Measurements from ENCODE around the gene SENP2.
"Not testable (repeated sequence)": the region's sequence is repeated elsewhere in the genome, so short reads cannot be mapped to it uniquely, and the experiment has no call there.

Gene SENP2

DNA sequence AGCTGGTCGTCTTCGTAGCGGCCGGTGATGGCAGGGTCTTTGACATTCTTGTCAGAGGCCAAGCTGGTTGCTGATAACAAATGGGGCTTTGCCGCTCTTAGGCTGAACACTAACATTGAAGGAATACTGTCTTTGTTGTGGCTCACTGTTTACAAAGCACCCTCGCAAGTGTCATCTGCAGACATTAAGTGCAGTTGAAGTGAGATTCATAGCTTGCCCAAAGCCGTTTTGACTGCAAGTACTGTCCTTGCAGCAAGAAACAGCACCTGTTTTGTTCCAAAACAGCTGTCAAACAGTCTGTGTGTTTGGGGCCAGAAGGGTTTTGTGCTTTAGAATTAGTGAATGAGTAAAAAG lies 568 bp downstream of the SENP2 start:
- no peak for DNase-seq (ENCODE audit: low spot score)

GRCh38 chr3:185594073-185594472 lies 8.0 kb downstream of the SENP2 start:
- no peak for DNase-seq (ENCODE audit: low spot score)

- no peak for DNase-seq (ENCODE audit: low spot score)
These were observed 9.4 kb downstream of the SENP2 start for GRCh38 chr3:185595526-185595925.

DNA sequence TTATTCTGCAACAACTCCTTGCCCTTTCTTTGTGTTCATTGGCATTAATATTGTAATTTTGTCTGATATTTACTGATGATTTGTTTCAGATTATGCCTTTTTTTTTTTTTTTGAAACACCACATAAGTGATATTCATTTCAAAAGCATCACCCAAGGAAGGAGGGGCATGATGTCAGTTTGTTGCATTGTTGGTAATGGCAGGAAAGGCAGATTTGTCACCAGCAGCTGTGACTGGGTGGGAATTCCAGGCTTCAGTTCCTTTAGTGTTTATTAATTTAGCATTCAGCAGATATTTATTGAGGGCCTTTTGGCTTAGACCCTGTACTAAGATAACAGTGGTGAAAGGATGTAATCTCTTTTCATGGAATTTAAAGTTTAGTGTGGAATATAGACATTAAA lies 19.5 kb downstream of the SENP2 start:
- DNase-seq (ENCODE audit: low spot score), result no peak

DNA sequence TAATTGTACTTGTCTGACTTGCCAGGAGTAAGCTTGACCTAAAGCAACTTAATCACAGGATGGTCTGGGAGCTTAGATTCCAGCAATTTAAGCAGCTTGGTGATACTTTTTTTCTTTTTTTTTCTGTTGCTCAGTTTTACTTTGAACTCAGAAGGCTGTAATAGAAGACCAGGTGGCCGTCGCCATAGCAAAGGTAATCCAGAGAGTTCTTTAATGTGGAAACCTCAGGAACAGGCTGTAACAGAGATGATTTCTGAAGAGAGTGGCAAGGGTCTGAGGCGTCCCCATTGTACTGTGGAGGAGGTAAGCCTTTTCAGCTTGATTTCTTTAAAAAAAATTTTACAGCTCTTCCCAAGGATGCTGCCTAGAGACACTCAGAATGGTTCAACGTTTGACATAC lies 20.1 kb downstream of the SENP2 start:
- no peak for DNase-seq (ENCODE audit: low spot score)

DNA sequence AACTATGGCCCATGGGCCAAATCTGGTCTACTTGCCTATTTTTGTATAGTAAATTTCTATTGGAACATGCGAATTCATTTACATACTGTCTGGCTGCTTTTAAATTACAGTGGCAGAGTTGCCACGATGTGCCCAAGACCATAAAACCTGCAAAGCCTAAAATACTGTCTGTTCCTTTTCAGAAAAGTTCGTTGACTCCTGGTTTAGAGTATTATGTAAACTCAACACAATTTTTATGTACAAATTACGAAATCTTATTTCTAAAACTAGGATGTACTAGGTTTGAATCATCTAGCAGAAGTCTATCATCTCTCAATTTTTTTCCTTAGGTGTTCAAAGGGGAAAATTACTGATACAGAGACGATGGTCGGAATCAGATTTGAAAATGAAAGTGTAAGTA lies 26.9 kb downstream of the SENP2 start:
- no peak for DNase-seq (ENCODE audit: low spot score)

GRCh38 chr3:185623939-185624665 lies 38.0 kb downstream of the SENP2 start:
- no peak for DNase-seq (ENCODE audit: low spot score)

DNA sequence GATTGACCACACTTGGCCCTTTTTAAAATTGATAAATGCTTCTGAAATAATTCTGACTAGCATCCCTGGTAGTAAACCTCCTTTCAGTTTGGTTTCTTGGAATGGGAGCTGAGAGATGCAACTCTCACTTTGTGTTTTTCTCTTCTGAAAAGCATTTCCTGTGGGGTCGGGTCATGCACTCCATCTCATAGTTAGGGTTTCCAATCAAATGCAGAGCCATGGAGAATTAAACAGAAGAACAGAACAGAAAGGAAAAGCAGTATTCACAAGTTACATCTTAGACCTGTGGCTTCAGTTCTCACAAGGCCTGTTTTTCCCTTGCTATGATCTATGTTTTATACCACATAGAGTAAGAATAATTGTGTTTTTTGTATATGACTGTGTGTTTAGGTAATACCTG lies 39.7 kb downstream of the SENP2 start:
- no peak for DNase-seq (ENCODE audit: low spot score)

GRCh38 chr3:185629554-185630181 lies 43.6 kb downstream of the SENP2 start:
- DNase-seq (ENCODE audit: low spot score), result no peak

- DNase-seq (ENCODE audit: low spot score), result no peak
These were observed 44.1 kb downstream of the SENP2 start for GRCh38 chr3:185630182-185630622.

- no peak for DNase-seq (ENCODE audit: low spot score)
These were observed 45.0 kb downstream of the SENP2 start for GRCh38 chr3:185631108-185631507.

DNA sequence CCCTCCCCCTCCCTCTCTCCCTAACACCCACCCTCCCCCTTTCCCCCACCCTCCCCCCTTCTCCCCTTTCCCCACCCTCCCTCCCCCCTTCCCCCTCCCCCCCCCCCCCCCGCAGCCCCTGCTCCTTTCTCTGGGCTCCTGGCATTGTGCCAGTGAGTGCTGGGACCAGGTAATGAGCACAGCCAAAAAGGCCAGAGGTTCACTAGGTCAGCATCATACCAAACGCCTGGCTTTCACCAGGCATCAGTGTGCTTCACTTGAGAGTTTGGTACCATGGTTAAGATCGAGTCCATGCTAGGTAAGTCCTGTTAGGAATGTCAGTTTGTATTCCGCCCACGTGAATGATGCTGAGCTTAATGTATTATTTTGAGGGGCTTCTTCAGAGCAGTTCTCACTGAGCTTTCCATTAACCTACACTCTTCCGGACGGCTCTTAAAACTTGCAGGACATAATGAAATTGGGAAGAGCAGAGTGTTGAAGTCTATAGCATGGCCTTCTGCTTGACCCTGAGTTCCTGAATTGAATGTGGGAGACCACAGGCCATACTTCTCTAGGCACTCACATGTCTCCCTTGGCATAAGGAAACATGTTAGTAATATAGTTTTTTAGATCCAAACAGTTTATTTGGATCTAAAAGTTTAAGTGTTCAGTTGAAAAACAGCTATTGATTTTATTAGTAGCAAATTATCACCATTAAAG lies 45.6 kb downstream of the SENP2 start:
- no peak for DNase-seq (ENCODE audit: low spot score)

- DNase-seq (ENCODE audit: low spot score), result no peak
These were observed 46.9 kb downstream of the SENP2 start for GRCh38 chr3:185632996-185633395.

DNA sequence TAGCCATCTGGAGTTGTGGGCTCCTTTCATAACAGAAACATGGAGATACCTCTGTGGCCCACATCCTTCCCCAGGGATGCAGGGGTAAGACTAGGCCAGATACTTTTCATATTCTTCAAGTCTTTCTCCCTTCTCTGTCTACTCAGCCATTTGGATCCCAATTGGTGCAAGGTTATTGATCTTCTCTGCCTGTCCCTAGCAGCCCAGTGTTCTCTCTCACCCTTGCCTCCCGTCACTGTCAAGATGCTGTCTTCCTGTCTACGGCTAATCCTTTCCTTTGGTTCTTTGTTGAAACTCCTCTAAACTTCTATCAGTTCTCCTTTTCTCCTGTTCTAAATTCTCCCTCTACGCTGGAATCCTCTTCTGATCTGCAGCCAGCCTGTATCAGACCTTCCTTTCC lies 51.3 kb downstream of the SENP2 start:
- DNase-seq (ENCODE audit: low spot score), result no peak

GRCh38 chr3:185638651-185639050 lies 52.6 kb downstream of the SENP2 start:
- not testable (repeated sequence) for DNase-seq (ENCODE audit: low spot score)

DNA sequence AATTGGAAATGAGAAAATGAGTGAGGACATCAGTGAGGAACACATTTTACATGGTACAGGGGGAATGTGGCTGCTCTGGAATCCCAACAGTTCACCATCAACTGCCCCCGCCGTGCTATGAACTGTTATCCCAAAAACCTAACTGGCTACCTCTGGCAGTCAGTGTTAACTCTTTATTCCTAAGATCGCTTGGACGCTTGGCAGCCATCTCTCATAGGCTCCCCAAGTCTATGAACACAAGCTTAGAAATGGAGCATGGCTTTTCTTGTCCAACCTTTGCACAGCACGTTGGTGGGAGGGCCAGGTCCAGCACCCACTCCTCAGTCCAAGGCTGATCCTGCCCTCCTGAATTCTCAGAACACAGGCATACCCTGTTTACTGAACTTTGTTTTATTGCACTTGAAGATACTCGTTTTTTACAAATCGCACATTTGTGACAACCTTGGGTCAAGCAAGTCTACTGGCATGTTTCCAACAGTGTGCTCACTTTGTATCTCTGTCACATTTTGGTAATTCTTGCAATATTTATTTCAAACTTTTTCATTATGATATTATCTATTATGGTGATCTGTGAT lies 53.6 kb downstream of the SENP2 start:
- DNase-seq (ENCODE audit: low spot score), result no peak

DNA sequence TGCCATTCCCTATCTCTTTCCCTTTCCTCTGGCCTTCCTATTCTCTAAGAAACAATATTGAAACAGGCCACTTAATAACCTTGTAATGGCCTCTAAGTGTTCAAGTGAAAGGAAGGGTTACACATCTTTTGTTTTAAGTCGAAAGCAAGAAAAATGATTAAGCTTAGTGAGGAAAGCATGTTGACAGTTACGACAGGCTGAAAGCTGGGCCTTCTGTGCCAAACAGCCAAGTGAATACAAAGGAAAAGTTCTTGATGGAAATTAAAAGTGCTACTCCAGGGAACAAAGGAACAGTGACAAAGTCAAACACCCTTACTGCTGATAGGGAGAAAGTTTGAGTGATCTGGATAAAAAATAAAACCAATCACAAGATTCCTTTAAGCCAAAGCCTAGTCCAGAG lies 54.2 kb downstream of the SENP2 start:
- no peak for DNase-seq (ENCODE audit: low spot score)

DNA sequence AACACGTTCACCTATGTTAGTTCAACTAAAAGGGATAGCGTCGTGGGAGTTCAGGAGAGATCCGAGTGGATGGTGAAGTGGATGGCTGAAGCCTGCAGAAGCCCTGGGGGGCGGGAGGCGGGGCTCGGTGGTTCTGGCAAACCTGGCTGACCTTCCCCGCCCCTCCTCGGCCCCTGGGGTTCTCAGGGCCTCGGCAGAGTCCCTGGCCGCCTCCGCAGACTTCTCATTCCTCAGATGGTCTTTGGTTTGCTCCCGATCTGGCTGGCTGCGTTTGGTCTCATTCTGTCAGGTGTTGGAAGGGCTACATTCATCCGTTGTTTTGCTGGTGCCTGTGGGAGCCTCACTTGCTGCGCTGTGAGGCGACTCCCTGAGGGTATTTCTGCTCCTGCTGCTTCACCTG lies 59.1 kb downstream of the SENP2 start:
- not testable (repeated sequence) for DNase-seq (ENCODE audit: low spot score)

GRCh38 chr3:185645596-185646381 lies 59.7 kb downstream of the SENP2 start:
- no peak for DNase-seq (ENCODE audit: low spot score)

GRCh38 chr3:185646382-185647133 lies 60.5 kb downstream of the SENP2 start:
- DNase-seq (ENCODE audit: low spot score), result no peak

GRCh38 chr3:185647134-185647879 lies 61.2 kb downstream of the SENP2 start:
- no peak for DNase-seq (ENCODE audit: low spot score)

Data from D341Med (cell line).